Measurements from ENCODE around the gene KIF18B. TPM values are rescaled to one million over a fixed set of nuclear protein-coding genes. Genes with fewer than 3 reads are reported as not detected.

KIF18B gene
- total RNA-seq, 6 experiments from 2014 or later: 0.20 to 0.99 (median 0.35) TPM

- no peak overlapping the region for H3K27ac ChIP-seq
- no peaks in the 10 kb centered on the region for H3K36me3 ChIP-seq
- peaks cover 0 to 17% (median 0%) of the 10 kb centered on the region in 4 donors for H3K4me1 ChIP-seq
- WGBS (ENCODE audit: insufficient coverage, low coverage, low lambda C conversion rate, missing lambda C conversion rate): no CpG with 5 or more reads among the region's 47 CpGs
- intact Hi-C loops (cut with DNase I): no loop called here
- H3K4me3 ChIP-seq: peak overlapping the region in 1 of 3 donors; percentile 16
- DNase-seq (no peak), ATAC-seq (no peak)
- peaks cover 0 to 26% of the 10 kb centered on the region in 2 donors for H3K27me3 ChIP-seq
- H3K9me3 ChIP-seq: no peaks in the 10 kb centered on the region
- TF ChIP-seq, protein P1, sequence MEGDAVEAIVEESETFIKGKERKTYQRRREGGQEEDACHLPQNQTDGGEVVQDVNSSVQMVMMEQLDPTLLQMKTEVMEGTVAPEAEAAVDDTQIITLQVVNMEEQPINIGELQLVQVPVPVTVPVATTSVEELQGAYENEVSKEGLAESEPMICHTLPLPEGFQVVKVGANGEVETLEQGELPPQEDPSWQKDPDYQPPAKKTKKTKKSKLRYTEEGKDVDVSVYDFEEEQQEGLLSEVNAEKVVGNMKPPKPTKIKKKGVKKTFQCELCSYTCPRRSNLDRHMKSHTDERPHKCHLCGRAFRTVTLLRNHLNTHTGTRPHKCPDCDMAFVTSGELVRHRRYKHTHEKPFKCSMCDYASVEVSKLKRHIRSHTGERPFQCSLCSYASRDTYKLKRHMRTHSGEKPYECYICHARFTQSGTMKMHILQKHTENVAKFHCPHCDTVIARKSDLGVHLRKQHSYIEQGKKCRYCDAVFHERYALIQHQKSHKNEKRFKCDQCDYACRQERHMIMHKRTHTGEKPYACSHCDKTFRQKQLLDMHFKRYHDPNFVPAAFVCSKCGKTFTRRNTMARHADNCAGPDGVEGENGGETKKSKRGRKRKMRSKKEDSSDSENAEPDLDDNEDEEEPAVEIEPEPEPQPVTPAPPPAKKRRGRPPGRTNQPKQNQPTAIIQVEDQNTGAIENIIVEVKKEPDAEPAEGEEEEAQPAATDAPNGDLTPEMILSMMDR (IDR thresholded peaks at IDR 0.05): no peak
- no peak for TF ChIP-seq POLR2A (IDR thresholded peaks at IDR 0.05)
These were observed 20.3 kb upstream of the KIF18B start for GRCh38 chr17:44967907-44968224.

DNA sequence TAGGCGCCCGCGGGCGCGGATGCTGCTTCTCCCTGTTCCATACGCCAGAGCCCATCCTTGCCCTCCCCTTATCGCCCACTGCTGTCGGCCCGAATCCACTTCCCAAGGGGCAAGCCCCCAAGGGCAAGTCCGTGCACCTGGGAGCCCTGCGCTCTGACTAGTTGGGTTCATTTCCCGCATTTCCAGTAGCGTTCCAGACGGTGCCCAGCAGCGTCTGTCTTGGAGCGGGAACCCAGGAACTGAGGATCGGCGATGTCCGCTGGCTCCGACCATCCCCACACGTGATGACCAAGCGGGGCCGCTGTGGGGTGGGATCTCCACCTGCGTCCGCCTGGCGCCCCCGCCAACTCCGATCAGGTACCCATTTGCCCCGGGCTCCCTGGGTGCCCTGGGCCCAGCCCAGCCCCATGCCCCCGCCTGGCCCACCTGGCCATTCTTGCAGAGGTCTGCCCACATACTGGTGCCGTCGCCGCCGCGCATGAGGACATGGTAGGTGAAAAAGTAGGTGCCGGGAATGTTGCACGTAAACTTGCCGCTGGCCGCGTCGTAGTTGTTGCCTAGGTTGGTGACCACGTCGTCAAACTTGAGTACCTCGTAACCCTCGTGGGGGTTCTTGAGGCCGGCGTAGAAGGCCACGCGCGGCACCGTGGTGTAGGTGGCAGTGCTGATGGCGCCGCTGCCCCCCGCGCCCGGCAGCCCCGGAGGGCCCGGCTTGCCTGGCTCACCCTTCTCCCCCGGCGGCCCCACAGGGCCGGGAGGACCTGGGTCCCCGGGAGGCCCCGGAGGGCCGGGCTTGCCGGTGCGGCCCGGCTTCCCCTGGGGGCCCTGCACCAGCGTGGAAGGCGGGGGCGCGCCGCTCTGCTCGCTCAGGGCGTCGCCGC, 19.7 kb upstream of the KIF18B start:
- DNase-seq: no peak
- 10% methylated on average over 2 of the region's 76 CpGs for WGBS (ENCODE audit: insufficient coverage, low coverage, low lambda C conversion rate, missing lambda C conversion rate)
- no peaks in the 10 kb centered on the region for H3K36me3 ChIP-seq
- no peak overlapping the region for H3K27ac ChIP-seq
- no peak for TF ChIP-seq POLR2A (IDR thresholded peaks at IDR 0.05)
- TF ChIP-seq, protein P1 (IDR thresholded peaks at IDR 0.05): no peak
- H3K4me3 ChIP-seq: peak overlapping the region in 1 of 3 donors; percentile 16
- no peak for ATAC-seq
- peaks cover 0 to 17% (median 0%) of the 10 kb centered on the region in 4 donors for H3K4me1 ChIP-seq
- intact Hi-C loops (cut with DNase I): no loop called here
- peaks cover 0 to 26% of the 10 kb centered on the region in 2 donors for H3K27me3 ChIP-seq
- no peaks in the 10 kb centered on the region for H3K9me3 ChIP-seq

GRCh38 chr17:44966348-44967025, 18.9 kb upstream of the KIF18B start:
- TF ChIP-seq, protein P1 (IDR thresholded peaks at IDR 0.05): no peak
- TF ChIP-seq POLR2A (IDR thresholded peaks at IDR 0.05): no peak
- ATAC-seq: no peak
- Histone ChIP-seq H3K4me3 (no peak overlapping the region), H3K27ac (no peak overlapping the region), H3K9me3 (no peaks in the 10 kb centered on the region), H3K4me1 (peaks cover 0 to 17% (median 0%) of the 10 kb centered on the region in 4 donors), H3K36me3 (no peaks in the 10 kb centered on the region), H3K27me3 (peaks cover 0 to 26% of the 10 kb centered on the region in 2 donors)
- 15% methylated on average over 11 of the region's 21 CpGs for WGBS (ENCODE audit: insufficient coverage, low coverage, low lambda C conversion rate, missing lambda C conversion rate)
- DNase-seq: no peak
- intact Hi-C loops (cut with DNase I): no loop called here

GRCh38 chr17:44965481-44966234, 18.1 kb upstream of the KIF18B start:
- H3K9me3 ChIP-seq: no peaks in the 10 kb centered on the region
- no peak for DNase-seq
- WGBS (ENCODE audit: insufficient coverage, low coverage, low lambda C conversion rate, missing lambda C conversion rate): 45% methylated on average over 3 of the region's 5 CpGs
- H3K27me3 ChIP-seq: peaks cover 0 to 26% of the 10 kb centered on the region in 2 donors
- H3K4me1 ChIP-seq: peaks cover 0 to 17% (median 0%) of the 10 kb centered on the region in 4 donors
- no peak overlapping the region for H3K27ac ChIP-seq
- no peak overlapping the region for H3K4me3 ChIP-seq
- intact Hi-C loops (cut with DNase I): no loop called here
- ATAC-seq: no peak
- TF ChIP-seq, protein P1 (IDR thresholded peaks at IDR 0.05): no peak
- no peak for TF ChIP-seq POLR2A (IDR thresholded peaks at IDR 0.05)
- H3K36me3 ChIP-seq: no peaks in the 10 kb centered on the region

Measured in right lobe of liver (tissue), 6 donors.